ENCODE measurements around the gene CDK17. TPM values are rescaled to one million over a fixed set of nuclear protein-coding genes. Genes with fewer than 3 reads are reported as not detected.

Gene CDK17
- total RNA-seq, 1 donor from 2014 or later = 46.7 TPM

DNA sequence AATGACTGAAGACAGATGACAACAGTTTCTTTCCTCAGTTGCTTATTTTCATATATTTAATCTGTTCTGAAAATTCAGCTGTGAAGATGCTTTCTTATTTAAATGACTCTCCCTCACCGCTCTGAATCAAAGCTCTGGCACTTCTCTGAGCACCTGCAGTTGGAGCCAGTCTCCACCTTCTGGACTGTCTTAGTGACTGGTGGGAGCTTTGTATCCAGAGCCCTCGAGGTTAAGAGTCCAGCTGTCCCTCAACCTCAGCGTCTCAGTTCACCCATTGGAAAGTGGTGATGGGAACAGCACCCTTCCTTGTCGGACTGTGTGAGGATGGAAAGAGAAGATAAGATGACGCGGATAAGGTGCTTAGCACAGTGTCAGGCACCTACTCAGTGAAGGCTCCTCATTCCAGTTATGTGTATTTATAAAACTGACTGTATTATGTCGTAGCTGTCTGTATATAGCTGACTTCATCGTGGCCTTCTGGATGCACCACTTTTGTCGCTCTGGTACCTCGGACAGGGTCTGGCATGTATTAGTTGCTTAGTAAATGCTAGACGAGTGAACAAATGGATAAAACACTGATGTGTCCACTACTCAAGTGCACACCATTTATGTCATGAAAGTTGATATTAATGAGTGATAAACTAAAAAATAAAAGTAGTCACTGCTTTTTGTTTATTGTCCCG is 171.5 kb downstream of the CDK17 start:
- H3K9me3 Mint-ChIP-seq (ENCODE audit: unreplicated experiment) = peaks cover 6% of the 10 kb centered on the region
- H3K4me3 Mint-ChIP-seq (ENCODE audit: unreplicated experiment) = no peak overlapping the region
- TF ChIP-seq, protein P1, sequence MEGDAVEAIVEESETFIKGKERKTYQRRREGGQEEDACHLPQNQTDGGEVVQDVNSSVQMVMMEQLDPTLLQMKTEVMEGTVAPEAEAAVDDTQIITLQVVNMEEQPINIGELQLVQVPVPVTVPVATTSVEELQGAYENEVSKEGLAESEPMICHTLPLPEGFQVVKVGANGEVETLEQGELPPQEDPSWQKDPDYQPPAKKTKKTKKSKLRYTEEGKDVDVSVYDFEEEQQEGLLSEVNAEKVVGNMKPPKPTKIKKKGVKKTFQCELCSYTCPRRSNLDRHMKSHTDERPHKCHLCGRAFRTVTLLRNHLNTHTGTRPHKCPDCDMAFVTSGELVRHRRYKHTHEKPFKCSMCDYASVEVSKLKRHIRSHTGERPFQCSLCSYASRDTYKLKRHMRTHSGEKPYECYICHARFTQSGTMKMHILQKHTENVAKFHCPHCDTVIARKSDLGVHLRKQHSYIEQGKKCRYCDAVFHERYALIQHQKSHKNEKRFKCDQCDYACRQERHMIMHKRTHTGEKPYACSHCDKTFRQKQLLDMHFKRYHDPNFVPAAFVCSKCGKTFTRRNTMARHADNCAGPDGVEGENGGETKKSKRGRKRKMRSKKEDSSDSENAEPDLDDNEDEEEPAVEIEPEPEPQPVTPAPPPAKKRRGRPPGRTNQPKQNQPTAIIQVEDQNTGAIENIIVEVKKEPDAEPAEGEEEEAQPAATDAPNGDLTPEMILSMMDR (IDR thresholded peaks at IDR 0.05; ENCODE audit: partially characterized antibody, unreplicated experiment) = no peak
- DNase-seq = no peak
- no peaks in the 10 kb centered on the region for H3K36me3 Mint-ChIP-seq (ENCODE audit: unreplicated experiment)
- H3K27me3 Mint-ChIP-seq (ENCODE audit: unreplicated experiment) = peaks cover 11% of the 10 kb centered on the region
- H3K4me1 Mint-ChIP-seq (ENCODE audit: low read depth, unreplicated experiment) = peaks cover 18% of the 10 kb centered on the region
- no peak overlapping the region for H3K27ac Mint-ChIP-seq (ENCODE audit: unreplicated experiment)

Other genes with a start within 250 kb of the CDK17 start
- gene ELK3, start 206.1 kb downstream of the CDK17 start, total RNA-seq (ENCODE audit: unreplicated experiment) = 3.7 TPM
- gene CFAP54, start 89.1 kb upstream of the CDK17 start, total RNA-seq (ENCODE audit: unreplicated experiment) = 0.15 TPM

All from glutamatergic neuron (in vitro differentiated cells).